ENCODE results near the gene ARPC1B. TPM values are rescaled to one million over a fixed set of nuclear protein-coding genes. Genes with fewer than 3 reads are reported as not detected.

ARPC1B gene
- total and polyA plus RNA-seq, 9 of the 15 experiments (the other 6 are each of a cell fraction or from before 2014, with no cell fraction given), result 6.7 to 357 (median 211) TPM

DNA sequence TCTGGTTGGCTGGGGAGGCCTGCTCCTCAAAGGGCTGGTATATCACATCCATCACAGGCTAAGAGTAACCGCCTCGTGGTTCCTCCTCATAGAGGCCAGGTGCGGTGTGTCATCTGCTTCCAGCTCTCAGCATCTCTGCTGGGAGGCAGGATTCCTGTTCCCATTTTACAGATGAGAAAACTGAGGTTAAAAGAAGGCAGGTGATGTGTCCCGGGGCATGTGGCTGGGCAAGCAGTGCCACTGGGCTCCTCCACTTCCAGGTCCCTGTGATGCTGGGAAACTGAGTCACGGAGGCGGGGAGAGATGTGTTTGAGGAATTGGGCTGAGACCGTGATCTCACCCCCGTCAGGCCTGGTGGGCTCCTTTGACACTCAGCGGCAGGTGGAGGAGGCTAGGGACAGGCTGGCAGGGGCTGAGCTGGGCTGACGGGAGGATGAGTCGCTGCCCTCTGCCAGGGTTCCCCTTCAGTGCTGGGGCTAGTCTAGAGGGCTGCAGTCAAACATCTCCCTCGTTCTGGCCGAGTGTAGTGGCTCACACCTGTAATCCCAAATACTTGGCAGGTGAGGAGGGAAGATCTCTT lies 9.4 kb downstream of the ARPC1B start:
- ChIA-PET CTCF (ENCODE audit: low intra/inter-chr PET ratio) (no interaction called here), POLR2A (no interaction called here)
- WGBS (ENCODE audit: insufficient coverage, low coverage, missing lambda C conversion rate), result 90% methylated on average over 13 of the region's 13 CpGs
- DNase-seq (ENCODE audit: extremely low read depth in 1 of 4, low spot score in 3 of 4) (no peak), ATAC-seq (no peak), FAIRE-seq (no peak)
- Histone ChIP-seq H4K20me1 (replicated peaks; ENCODE audit: control insufficient read depth, insufficient read depth, low read length) (peaks cover 31% of the 10 kb centered on the region), H3K9me1 (ENCODE audit: control insufficient read depth, insufficient read depth, low read length) (peaks cover 6% of the 10 kb centered on the region), H3K4me3 (no peak overlapping the region), H3K27ac (ENCODE audit: extremely low read depth, low read depth, low read length) (no peak overlapping the region), H3K36me3 (ENCODE audit: control insufficient read depth, insufficient read depth, low read length) (peaks cover 73% of the 10 kb centered on the region; the same call in 2 of the 3 replicates), H3K9me3 (replicated peaks; ENCODE audit: control insufficient read depth, insufficient read depth, low read depth, low read length) (no peaks in the 10 kb centered on the region), H3K4me2 (ENCODE audit: insufficient read depth, low read length) (no peak overlapping the region), H3K4me1 (replicated peaks in 1 of 2; ENCODE audit: control insufficient read depth in 2 of 2, insufficient read depth in 2 of 2, low read length in 2 of 2) (peaks cover 23 to 47% of the 10 kb centered on the region in 2 experiments), H2AFZ (ENCODE audit: low read depth, low read length) (no peak overlapping the region), H3K9ac (ENCODE audit: insufficient read depth in 1 of 2, low read depth in 2 of 2, low read length in 2 of 2) (peak overlapping the region in 1 of 2 experiments; percentile 46; a peak in 1 of 4 replicates), H3K27me3 (ENCODE audit: control insufficient read depth in 2 of 2, insufficient read depth in 2 of 2, low read length in 2 of 2) (no peaks in the 10 kb centered on the region), H3K79me2 (ENCODE audit: control insufficient read depth, insufficient read depth, low read length) (peaks cover 57% of the 10 kb centered on the region)
- intact Hi-C loops (cut with micrococcal nuclease) (no loop called here), in situ Hi-C loops (cut with MboI) (no loop called here)
- no TSS peak for BruUV-seq (replicated peaks)
- TF ChIP-seq KDM1A (IDR thresholded peaks at IDR 0.05), result peak in 1 of 2 experiments; percentile 69; a peak in 2 of 4 replicates
- TF ChIP-seq, protein P1, sequence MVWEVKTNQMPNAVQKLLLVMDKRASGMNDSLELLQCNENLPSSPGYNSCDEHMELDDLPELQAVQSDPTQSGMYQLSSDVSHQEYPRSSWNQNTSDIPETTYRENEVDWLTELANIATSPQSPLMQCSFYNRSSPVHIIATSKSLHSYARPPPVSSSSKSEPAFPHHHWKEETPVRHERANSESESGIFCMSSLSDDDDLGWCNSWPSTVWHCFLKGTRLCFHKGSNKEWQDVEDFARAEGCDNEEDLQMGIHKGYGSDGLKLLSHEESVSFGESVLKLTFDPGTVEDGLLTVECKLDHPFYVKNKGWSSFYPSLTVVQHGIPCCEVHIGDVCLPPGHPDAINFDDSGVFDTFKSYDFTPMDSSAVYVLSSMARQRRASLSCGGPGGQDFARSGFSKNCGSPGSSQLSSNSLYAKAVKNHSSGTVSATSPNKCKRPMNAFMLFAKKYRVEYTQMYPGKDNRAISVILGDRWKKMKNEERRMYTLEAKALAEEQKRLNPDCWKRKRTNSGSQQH (CRISPR knock-in tag; IDR thresholded peaks at IDR 0.05), result no peak
- TF ChIP-seq, protein P2, sequence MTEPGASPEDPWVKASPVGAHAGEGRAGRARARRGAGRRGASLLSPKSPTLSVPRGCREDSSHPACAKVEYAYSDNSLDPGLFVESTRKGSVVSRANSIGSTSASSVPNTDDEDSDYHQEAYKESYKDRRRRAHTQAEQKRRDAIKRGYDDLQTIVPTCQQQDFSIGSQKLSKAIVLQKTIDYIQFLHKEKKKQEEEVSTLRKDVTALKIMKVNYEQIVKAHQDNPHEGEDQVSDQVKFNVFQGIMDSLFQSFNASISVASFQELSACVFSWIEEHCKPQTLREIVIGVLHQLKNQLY (CRISPR knock-in tag; conservative IDR thresholded peaks at IDR 0.05), result no peak
- no peak for TF ChIP-seq MED1 (CRISPR knock-in tag; IDR thresholded peaks at IDR 0.05; ENCODE audit: borderline replicate concordance)
- TF ChIP-seq CHD4 (IDR thresholded peaks at IDR 0.05; ENCODE audit: insufficient read depth, insufficient replicate concordance, low read depth, low read length, poor library complexity, severe bottlenecking), result peak; percentile 70
- no peak for TF ChIP-seq TRIM28 (IDR thresholded peaks at IDR 0.05)
- no peak for TF ChIP-seq ATF1 (CRISPR knock-in tag; IDR thresholded peaks at IDR 0.05)
- no peak for TF ChIP-seq ATF1 (tag; IDR thresholded peaks at IDR 0.05)
- TF ChIP-seq SMARCA5 (IDR thresholded peaks at IDR 0.05), result peak; percentile 64
- no peak for TF ChIP-seq HDAC8 (tag; IDR thresholded peaks at IDR 0.05)
- TF ChIP-seq, protein P3, sequence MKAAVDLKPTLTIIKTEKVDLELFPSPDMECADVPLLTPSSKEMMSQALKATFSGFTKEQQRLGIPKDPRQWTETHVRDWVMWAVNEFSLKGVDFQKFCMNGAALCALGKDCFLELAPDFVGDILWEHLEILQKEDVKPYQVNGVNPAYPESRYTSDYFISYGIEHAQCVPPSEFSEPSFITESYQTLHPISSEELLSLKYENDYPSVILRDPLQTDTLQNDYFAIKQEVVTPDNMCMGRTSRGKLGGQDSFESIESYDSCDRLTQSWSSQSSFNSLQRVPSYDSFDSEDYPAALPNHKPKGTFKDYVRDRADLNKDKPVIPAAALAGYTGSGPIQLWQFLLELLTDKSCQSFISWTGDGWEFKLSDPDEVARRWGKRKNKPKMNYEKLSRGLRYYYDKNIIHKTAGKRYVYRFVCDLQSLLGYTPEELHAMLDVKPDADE (conservative IDR thresholded peaks at IDR 0.05; ENCODE audit: control insufficient read depth, low read depth, low read length), result no peak
- TF ChIP-seq PYGO2 (tag; IDR thresholded peaks at IDR 0.05), result no peak
- TF ChIP-seq CBFB (CRISPR knock-in tag; IDR thresholded peaks at IDR 0.05), result no peak
- TF ChIP-seq ZNF699 (CRISPR knock-in tag; IDR thresholded peaks at IDR 0.05; ENCODE audit: insufficient replicate concordance), result no peak
- no peak for TF ChIP-seq SAFB (IDR thresholded peaks at IDR 0.05; ENCODE audit: borderline replicate concordance, low read depth, low read length)
- peak; percentile 56 for TF ChIP-seq RBM22 (IDR thresholded peaks at IDR 0.05; ENCODE audit: low read depth, low read length, poor library complexity, severe bottlenecking)
- TF ChIP-seq ETV6 (IDR thresholded peaks at IDR 0.05; ENCODE audit: borderline replicate concordance in 1 of 2, low read depth in 2 of 2, low read length in 1 of 2), result no peak
- TF ChIP-seq ETV6 (CRISPR knock-in tag; IDR thresholded peaks at IDR 0.05; ENCODE audit: borderline replicate concordance), result no peak
- peak; percentile 75 for TF ChIP-seq RBM25 (IDR thresholded peaks at IDR 0.05; ENCODE audit: low read depth, low read length, severe bottlenecking)
- no peak for TF ChIP-seq SREBF1 (IDR thresholded peaks at IDR 0.05; ENCODE audit: borderline replicate concordance, low read depth, low read length)
- no peak for TF ChIP-seq BACH1 (tag; IDR thresholded peaks at IDR 0.05)
- no peak for TF ChIP-seq BMI1 (IDR thresholded peaks at IDR 0.05; ENCODE audit: low read length)

Measured in K562 (cell line).